DOHH2 (cell line): ENCODE results near the gene KDM4C.
A peak's percentile ranks its signal among the peaks of the same experiment; 100 is the strongest.
"Not testable (repeated sequence)": the region's sequence is repeated elsewhere in the genome, so short reads cannot be mapped to it uniquely, and the experiment has no call there.

Experiments
- H3F3A ChIP-seq: fragments of 200-600 bp; sonication (generic), shearing (Covaris generic); 2 replicates; pipeline ENCODE4 v1.6.0; 2016; ENCODE audit warnings: antibody characterized with exemption, mild to moderate bottlenecking; ENCODE audit not compliant: control insufficient read depth, insufficient read depth
- H3K27ac ChIP-seq: fragments of 200-600 bp; sonication (generic); 2 replicates; pipeline ENCODE4 v1.5.1; 2014; ENCODE audit warnings: low read depth, mild to moderate bottlenecking, low read length, moderate library complexity
- H3K27me3 ChIP-seq: fragments of 200-600 bp; sonication (generic); 2 replicates; pipeline ENCODE4 v1.6.1; 2014; ENCODE audit warnings: mild to moderate bottlenecking, low read length, mixed read lengths; ENCODE audit not compliant: control insufficient read depth
- H3K36me3 ChIP-seq: fragments of 200-600 bp; sonication (generic); 2 replicates; pipeline ENCODE4 v1.6.1; 2014; ENCODE audit warnings: mild to moderate bottlenecking, low read length, moderate library complexity, mixed read lengths; ENCODE audit not compliant: control insufficient read depth
- H3K4me1 ChIP-seq: fragments of 200-600 bp; sonication (generic); 2 replicates; pipeline ENCODE4 v1.6.1; 2014; ENCODE audit warnings: mild to moderate bottlenecking, low read length, mixed read lengths; ENCODE audit not compliant: control insufficient read depth
- H3K4me2 ChIP-seq: fragments of 200-600 bp; sonication (generic); 2 replicates; pipeline ENCODE4 v1.6.0; 2014; ENCODE audit warnings: mild to moderate bottlenecking, low read length, moderate library complexity
- H3K4me3 ChIP-seq: fragments of 200-600 bp; sonication (generic); 2 replicates; pipeline ENCODE4 v1.5.1; 2014; ENCODE audit warnings: mild to moderate bottlenecking, low read length, mixed read lengths
- H3K79me2 ChIP-seq: fragments of 200-600 bp; sonication (generic); 2 replicates; pipeline ENCODE4 v1.6.1; 2014; ENCODE audit warnings: mild to moderate bottlenecking, low read length, mixed read lengths; ENCODE audit not compliant: control insufficient read depth
- H3K9me2 ChIP-seq: fragments of 200-600 bp; sonication (generic); replicated peaks from 2 replicates; pipeline ENCODE4 v1.6.1; 2014; ENCODE audit warnings: mild to moderate bottlenecking, low read length, mixed read lengths; ENCODE audit not compliant: control insufficient read depth
- H3K9me3 ChIP-seq: fragments of 200-600 bp; sonication (generic); 2 replicates; pipeline ENCODE4 v1.6.1; 2014; ENCODE audit warnings: antibody characterized with exemption, low read length, mixed read lengths; ENCODE audit not compliant: control insufficient read depth, insufficient read depth
- H4K20me1 ChIP-seq: fragments of 200-600 bp; sonication (generic); 2 replicates; pipeline ENCODE4 v1.6.0; 2014; ENCODE audit warnings: low read depth, mild to moderate bottlenecking, antibody characterized with exemption, low read length, moderate library complexity; ENCODE audit not compliant: control insufficient read depth, insufficient read depth
- CTCF ChIP-seq: fragments of 200-600 bp; sonication (generic); IDR thresholded peaks from one replicate; pipeline ENCODE4 v1.5.1; 2014; ENCODE audit warnings: antibody characterized with exemption, mild to moderate bottlenecking, low read depth, low read length; ENCODE audit not compliant: poor library complexity, severe bottlenecking
- EZH2phosphoT487 ChIP-seq: fragments of 200-600 bp; sonication (generic); IDR thresholded peaks from 2 replicates; pipeline ENCODE4 v1.6.1; 2017; ENCODE audit warnings: borderline replicate concordance, mild to moderate bottlenecking, antibody characterized with exemption, low read length, moderate library complexity, mixed read lengths

KDM4C gene

DNA sequence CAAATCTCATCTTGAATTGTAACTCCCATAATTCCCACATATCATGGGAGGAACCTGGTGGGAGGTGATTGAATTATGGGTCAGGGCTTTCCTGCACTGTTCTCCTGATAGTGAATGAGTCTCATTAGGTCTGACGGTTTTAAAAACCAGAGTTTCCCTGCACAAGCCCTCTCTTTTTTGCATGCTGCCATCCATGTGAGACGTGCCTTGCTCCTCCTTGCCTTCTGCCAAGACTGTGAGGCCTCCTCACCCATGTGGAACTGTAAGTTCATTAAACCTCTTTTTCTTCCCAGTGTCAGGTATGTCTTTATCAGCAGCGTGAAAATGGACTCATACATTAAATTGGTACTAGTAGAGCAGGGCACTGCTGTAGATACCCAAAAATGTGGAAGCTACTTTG is 22.4 kb upstream of the KDM4C start:
- TF ChIP-seq CTCF (no peak), EZH2phosphoT487 (no peak)
- Histone ChIP-seq H3K79me2 (no peaks in the 10 kb centered on the region), H3K36me3 (no peaks in the 10 kb centered on the region), H3K9me2 (no peaks in the 10 kb centered on the region), H3K4me3 (no peak overlapping the region), H3K27me3 (no peaks in the 10 kb centered on the region), H3K4me1 (no peaks in the 10 kb centered on the region), H3K27ac (no peak overlapping the region), H3F3A (no peaks in the 10 kb centered on the region), H4K20me1 (no peaks in the 10 kb centered on the region), H3K4me2 (no peak overlapping the region), H3K9me3 (no peaks in the 10 kb centered on the region)

DNA sequence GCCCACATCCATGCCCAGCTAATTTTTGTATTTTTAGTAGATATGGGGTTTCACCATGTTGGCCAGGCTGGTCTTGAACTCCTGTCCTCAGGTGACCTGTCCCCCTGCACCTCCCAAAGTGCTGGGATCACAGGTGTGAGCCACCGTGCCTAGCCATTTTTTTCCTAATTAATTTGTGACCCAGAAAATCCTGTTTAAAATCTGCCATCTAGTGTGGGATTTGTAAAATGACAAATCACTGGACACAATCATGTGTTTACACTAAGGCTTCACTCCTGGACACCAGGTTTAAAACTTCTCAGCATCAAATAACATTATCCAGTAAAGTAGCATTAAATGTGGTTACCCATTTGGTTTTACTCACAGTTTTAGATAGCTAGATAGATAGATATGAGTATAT is 18.6 kb upstream of the KDM4C start:
- Histone ChIP-seq H3F3A (no peaks in the 10 kb centered on the region), H3K27ac (no peak overlapping the region), H3K36me3 (no peaks in the 10 kb centered on the region), H3K9me2 (no peaks in the 10 kb centered on the region), H3K79me2 (no peaks in the 10 kb centered on the region), H3K4me3 (no peak overlapping the region), H3K27me3 (no peaks in the 10 kb centered on the region), H4K20me1 (no peaks in the 10 kb centered on the region), H3K9me3 (no peaks in the 10 kb centered on the region), H3K4me2 (no peak overlapping the region), H3K4me1 (no peaks in the 10 kb centered on the region)
- TF ChIP-seq CTCF (peak; percentile 31), EZH2phosphoT487 (no peak)

DNA sequence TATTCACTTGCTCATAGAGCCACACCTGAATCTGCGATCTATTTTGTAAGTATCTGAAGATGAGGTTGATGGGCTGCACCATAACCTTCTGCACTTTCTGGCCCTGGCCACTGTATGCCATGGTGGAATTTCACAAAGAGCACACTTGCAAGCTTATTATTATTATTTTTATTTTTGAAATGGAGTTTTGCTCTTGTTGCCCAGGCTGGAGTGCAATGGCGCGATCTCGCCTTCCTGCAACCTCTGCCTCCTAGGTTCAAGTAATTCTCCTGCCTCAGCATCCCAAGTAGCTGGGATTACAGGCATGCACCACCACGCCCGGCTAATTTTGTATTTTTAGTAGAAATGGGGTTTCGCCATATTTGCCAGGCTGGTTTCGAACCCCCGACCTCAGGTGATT is 8.9 kb upstream of the KDM4C start:
- not testable (repeated sequence) for H3K4me3 ChIP-seq, H4K20me1 ChIP-seq, H3K79me2 ChIP-seq, H3K9me2 ChIP-seq, H3K9me3 ChIP-seq, H3K27ac ChIP-seq, H3K36me3 ChIP-seq, H3K4me2 ChIP-seq, H3K27me3 ChIP-seq
- H3K4me1 ChIP-seq, result peaks cover 14% of the 10 kb centered on the region
- H3F3A ChIP-seq, result peaks cover 11% of the 10 kb centered on the region

- H3K27ac ChIP-seq, H4K20me1 ChIP-seq, H3K9me3 ChIP-seq, H3K36me3 ChIP-seq, H3K4me2 ChIP-seq, H3K9me2 ChIP-seq, H3K4me3 ChIP-seq, H3K27me3 ChIP-seq: not testable (repeated sequence)
- H3K4me1 ChIP-seq, result peaks cover 28% of the 10 kb centered on the region
- peaks cover 20% of the 10 kb centered on the region for H3K79me2 ChIP-seq
- H3F3A ChIP-seq, result peaks cover 14% of the 10 kb centered on the region
Measured at GRCh38 chr9:6754861-6755260, 2.9 kb upstream of the KDM4C start.
